IPS DF 19.7 (cell line): ENCODE measurements around the gene ARRDC4.

Experiments
- DNase-seq: peaks from one replicate; pipeline ENCODE4 v3.0.0-alpha.2; 2013; ENCODE audit warnings: low read depth, low spot score

ARRDC4 gene, protein sequence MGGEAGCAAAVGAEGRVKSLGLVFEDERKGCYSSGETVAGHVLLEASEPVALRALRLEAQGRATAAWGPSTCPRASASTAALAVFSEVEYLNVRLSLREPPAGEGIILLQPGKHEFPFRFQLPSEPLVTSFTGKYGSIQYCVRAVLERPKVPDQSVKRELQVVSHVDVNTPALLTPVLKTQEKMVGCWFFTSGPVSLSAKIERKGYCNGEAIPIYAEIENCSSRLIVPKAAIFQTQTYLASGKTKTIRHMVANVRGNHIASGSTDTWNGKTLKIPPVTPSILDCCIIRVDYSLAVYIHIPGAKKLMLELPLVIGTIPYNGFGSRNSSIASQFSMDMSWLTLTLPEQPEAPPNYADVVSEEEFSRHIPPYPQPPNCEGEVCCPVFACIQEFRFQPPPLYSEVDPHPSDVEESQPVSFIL

GRCh38 chr15:97960364-97961066, at the start of gene ARRDC4:
Gene ARRDC4 (plus strand): TSS chr15:97960703. CDS start chr15:97960862, 159 bp downstream.
- peak; percentile 98 for DNase-seq

- no peak for DNase-seq
Observed at GRCh38 chr15:97914711-97915110, 45.8 kb upstream of the ARRDC4 start.

- no peak for DNase-seq
Observed at GRCh38 chr15:97915261-97915660, 45.2 kb upstream of the ARRDC4 start.

DNA sequence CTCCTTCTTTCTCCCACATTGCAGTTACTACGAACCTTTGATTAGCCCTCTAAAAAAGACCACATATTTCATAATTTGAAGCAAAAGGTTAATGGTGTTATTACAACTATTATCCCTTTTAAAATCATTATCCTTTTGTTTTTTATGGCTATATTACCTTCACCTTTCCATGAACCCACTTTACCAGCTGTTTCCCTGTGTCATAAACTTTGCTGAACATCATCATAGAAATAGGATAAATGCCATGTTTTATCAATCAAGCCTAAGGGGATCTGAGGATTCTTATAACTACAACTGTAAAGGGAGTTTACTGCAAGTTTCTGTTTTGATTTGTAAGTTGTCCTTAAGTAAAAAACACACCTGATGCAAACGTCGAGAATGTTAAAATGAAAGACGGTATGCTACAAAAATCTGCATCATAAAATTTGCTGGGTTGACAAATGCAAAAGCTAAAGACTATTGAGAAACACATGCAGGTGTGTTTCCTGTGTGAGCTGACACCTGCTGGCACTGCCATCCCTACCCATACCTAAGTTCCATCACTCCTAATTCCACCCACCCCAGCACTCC, 39.1 kb upstream of the ARRDC4 start:
- DNase-seq = no peak

DNA sequence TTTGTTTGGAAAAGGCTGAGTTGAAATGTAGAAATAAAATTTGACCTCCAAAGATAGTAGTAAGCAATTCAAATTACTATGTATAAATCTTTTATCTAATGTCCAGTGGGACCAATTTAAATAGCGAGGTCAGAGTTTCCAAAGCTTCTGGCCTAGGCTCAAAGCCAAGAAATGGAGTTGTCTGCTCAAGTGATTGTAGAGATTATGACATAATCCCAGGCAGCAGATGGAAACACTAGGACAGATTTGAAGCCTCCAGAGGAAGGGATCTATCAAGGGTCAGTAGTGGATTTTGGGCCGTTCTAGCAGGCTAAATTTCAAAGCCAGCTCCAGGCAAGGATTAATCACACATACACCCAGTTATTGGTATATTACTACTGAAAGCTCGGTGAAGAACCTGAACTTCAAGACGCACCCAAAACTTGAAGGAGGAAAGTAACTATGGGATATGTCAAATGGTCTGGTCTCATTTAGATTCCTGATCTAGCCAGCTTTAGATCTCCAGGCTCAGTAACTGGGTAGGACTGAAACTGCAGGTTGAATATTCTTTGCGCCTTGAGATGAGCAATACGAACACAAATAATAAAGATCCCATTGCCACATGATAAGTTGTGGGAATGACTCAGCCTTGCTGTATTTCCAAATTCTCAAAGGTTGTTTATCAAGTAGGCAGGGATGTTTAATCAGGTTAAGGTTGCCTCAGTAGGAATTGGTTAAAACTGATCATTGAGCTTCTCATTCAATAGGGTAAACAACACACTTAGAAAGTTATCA, 30.9 kb upstream of the ARRDC4 start:
- no peak for DNase-seq

DNA sequence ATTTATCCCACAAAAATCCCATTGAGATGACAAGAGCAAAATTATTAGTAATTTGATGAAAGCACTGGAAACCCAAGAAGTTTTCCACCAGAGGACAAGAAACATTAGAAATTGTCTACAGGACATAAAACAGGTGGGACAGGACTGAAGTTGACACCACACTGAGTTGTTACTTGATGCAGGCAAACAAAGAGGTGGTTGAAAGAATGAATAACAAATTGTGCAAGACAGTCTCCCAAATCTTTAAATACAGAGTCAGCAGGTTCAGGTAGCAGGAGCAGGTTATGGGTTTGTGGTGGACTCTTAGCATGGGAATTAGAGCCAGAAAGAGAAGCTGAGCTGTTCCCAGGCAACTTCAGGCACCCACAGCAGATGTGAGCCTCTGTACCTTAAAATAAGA, 30.3 kb upstream of the ARRDC4 start:
- no peak for DNase-seq

- DNase-seq = no peak
Observed at GRCh38 chr15:97931314-97931713, 29.2 kb upstream of the ARRDC4 start.

DNA sequence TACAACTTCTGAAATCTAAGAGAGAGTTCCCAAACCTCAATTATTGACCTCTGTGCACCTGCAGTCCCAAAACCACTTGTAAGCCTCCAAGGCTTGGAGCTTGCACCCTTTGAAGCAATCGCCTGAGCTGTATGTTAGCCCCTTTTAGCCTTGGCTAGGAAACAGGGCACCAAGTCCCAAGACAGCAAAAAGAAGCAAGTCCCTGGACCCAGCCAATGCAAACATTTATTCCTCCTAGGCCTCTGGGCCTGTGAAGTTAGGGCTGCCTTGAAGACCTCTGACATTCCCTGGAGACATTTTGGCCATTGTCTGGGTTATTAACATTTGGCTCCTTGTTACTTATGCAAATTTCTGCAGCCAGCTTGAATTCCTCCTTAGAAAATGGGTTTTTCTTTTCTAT, 26.9 kb upstream of the ARRDC4 start:
- DNase-seq = no peak

- no peak for DNase-seq
Observed at GRCh38 chr15:97940993-97941392, 19.5 kb upstream of the ARRDC4 start.

GRCh38 chr15:97941572-97941971, 18.9 kb upstream of the ARRDC4 start:
- no peak for DNase-seq

- DNase-seq = no peak
Observed at GRCh38 chr15:97944724-97945123, 15.8 kb upstream of the ARRDC4 start.

DNA sequence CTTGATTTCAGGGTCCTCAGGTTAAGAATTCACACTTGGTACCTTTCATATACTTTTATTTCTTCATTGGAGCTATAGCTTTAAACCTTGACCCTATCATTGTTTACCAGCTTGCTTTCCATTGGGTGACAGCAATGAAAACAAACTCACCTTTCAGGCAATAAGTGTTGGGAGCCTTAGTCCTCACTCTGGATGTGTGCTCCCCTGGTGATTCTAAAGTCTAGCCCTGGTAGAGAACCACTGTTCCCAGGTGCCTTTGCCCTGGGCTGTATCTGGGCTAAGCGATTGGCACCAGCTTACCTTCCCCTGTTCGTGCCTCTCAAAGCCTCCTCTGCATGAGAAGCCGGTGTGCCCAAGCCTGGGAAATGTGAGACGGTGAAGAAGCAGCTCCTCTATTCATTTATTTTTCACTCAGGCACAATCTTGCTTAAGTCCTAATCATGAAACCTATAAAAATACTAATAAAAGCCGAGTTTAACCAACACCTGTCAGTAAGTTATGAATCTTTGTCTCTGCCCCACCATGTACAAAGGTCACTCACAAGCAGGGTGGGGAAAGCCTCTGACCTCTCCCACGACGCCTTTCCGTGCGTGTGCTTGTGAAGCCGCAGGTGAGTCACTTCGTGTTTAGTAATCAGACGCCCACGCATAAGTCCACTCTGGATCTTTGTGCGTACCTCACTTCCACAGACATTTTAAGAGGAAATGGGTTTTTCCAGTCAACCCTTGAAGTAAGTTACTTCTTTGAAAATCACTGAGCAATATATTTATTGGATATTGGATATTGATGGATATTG, 12.8 kb upstream of the ARRDC4 start:
- no peak for DNase-seq

DNA sequence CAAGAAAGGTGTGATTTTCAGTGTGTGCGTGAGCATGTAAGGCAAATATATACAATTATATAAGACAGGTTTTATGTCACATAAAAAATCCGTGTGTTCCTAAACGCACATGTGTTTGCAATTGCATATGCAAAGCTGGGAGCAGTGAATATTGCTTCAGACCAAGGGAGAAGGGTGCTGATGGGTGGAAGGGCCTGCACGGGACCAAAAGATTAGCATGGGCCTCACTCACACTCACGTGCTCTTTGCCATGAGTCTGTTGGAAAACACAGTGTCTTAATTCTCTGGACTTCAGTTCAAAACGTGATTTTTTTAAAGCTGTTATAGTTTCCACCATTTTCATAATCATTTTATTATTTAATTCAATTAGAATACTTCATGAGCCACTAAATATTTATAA, 7.2 kb upstream of the ARRDC4 start:
- no peak for DNase-seq

GRCh38 chr15:97953748-97954147, 6.8 kb upstream of the ARRDC4 start:
- no peak for DNase-seq

DNA sequence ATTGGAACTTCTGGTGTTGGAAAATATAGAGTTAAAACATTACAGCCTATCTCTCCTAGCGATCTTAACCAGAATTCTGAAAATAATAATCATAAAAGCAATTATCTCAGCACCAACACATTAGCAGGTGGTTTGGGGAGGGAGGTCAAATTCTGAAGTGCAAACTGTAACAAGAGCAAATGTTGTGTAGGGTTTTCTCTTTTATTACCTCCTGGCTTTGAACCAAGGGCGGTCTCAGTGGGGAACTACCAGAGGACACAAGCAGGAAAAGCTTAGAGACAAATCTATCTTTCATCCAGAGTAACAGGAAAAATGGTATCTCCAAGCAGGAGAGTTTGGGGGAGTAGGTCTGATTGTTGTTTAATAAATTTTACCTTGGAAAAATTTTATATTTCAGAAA, 5.5 kb upstream of the ARRDC4 start:
- DNase-seq = no peak

GRCh38 chr15:97955529-97955928, 5.0 kb upstream of the ARRDC4 start:
- DNase-seq = no peak

GRCh38 chr15:97959724-97960363, 659 bp upstream of the ARRDC4 start:
- no peak for DNase-seq

DNA sequence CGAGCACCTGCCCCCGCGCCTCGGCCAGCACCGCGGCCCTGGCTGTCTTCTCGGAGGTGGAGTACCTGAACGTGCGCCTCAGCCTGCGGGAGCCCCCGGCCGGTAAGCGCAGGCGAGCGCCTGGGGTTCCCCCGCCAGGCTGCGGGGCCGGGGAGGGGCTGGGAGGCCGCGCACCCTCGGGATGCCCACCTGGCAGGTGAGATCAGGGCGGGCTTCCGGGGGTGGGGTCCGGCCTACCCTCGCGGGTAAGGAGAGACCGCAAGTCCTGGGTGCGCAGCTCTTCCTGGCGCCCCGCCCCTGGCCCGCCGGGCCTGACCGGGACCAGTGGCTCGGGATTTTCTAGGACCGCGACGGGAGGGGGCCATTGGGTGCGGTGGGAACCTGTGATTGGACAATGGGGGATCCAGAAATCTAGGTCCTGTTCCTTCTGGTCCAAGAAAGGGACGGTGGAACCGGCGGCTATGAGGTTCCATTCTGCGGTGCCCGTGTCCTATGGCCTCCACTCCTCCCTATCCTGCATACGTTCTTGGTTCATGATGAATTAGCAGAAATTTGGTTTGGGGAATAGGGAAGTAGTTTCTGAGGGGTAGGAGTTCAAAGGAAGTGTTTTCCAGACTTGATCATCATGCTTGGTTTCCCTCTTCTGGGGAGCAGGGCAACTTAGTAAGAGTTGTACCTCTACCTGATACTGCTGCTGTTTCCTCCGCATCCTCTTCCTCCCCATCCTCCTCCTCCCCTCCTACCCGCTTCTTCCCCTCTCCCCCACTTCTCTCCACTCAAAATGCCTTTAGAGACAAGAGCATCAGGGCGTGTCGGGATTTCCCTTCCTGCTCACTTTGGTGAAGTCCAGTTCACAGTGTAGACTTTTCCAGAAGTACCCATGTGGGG, 808 bp downstream of the ARRDC4 start:
- no peak for DNase-seq

GRCh38 chr15:97962263-97962662, 1.8 kb downstream of the ARRDC4 start:
- no peak for DNase-seq

GRCh38 chr15:97963779-97964178, 3.3 kb downstream of the ARRDC4 start:
- no peak for DNase-seq
